Retinal pigment epithelial cell (primary cell): Measurements from ENCODE around the gene HUNK.
"Not testable (repeated sequence)": the region's sequence is repeated elsewhere in the genome, so short reads cannot be mapped to it uniquely, and the experiment has no call there.

Experiments used
- DNase-seq: peaks from one replicate; pipeline ENCODE4 v3.0.0-alpha.2; 2010; ENCODE audit warnings: low read depth
- H3K4me3 ChIP-seq: 2 replicates; pipeline ENCODE4 v1.5.1; 2011; ENCODE audit warnings: mild to moderate bottlenecking, low read length, control low read depth, moderate library complexity
- CTCF ChIP-seq: conservative IDR thresholded peaks from 2 replicates; pipeline ENCODE4 v1.5.1; 2011; ENCODE audit warnings: low read depth, low read length, control low read depth, inconsistent platforms

The HUNK gene

GRCh38 chr21:31870472-31871193 lies 2.2 kb upstream of the HUNK start:
- TF ChIP-seq CTCF: no peak
- H3K4me3 ChIP-seq: no peak overlapping the region
- DNase-seq: no peak

- not testable (repeated sequence) for H3K4me3 ChIP-seq, DNase-seq
These were observed 1.4 kb upstream of the HUNK start for GRCh38 chr21:31871371-31871770.

GRCh38 chr21:31872072-31872451 lies 758 bp upstream of the HUNK start:
- no peak overlapping the region for H3K4me3 ChIP-seq
- TF ChIP-seq CTCF: no peak
- DNase-seq: no peak

- no peak for TF ChIP-seq CTCF
- no peak for DNase-seq
- peak overlapping the region; percentile 10 for H3K4me3 ChIP-seq
These were observed 465 bp downstream of the HUNK start for GRCh38 chr21:31873275-31873695.

- peak overlapping the region; percentile 20 for H3K4me3 ChIP-seq
- no peak for DNase-seq
- TF ChIP-seq CTCF: peak; percentile 42
These were observed 1.1 kb downstream of the HUNK start for GRCh38 chr21:31873696-31874599.

- TF ChIP-seq CTCF: no peak
- no peak for DNase-seq
- H3K4me3 ChIP-seq: no peak overlapping the region
These were observed 2.0 kb downstream of the HUNK start for GRCh38 chr21:31874812-31875212.

- TF ChIP-seq CTCF: no peak
- DNase-seq: no peak
- H3K4me3 ChIP-seq: no peak overlapping the region
These were observed 2.7 kb downstream of the HUNK start for GRCh38 chr21:31875496-31876015.
